GM19238 (cell line): ENCODE data around the gene CNTN4.

Experiments used
- DNase-seq: peaks from one replicate; pipeline ENCODE4 v3.0.0; 2011; ENCODE audit warnings: low spot score; ENCODE audit not compliant: insufficient read length

CNTN4 gene

DNA sequence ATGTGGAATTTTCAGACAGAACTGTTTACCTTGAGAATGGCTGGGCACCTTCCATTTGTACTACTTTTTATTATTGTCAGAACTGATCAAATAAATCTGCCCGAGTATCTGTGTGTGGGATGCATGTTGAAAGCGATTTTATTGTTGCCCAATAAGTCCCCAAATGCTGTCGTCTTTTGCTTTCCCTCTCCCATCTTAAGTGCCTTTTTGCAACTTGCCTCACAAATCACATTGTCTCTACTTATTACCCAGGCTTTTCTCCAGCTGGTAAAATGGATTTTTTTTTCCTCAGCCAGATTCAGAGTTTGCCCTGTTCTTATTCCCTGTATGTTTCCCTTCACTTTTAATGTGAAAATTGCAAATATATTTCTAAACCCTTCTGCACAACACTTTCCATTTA lies 163.1 kb downstream of the CNTN4 start:
- DNase-seq = no peak

DNA sequence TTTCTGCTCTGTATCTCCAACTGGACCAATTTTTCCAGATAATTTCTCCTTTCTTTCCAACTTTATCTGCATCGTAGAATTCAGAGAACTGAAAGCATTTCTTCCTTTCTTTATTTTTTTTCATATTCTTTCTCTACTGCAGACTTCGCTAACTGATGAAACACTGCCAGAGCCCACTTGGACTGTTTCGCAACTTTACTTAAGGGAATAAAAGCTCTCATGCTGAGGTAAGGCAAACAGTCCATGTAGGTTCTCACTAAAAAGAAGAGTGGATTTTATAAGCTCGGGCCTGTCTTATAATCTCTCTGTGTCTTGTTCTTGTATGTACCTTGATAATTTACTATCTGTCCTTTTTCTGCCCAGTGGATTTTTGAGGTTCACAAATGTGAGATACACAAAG lies 163.5 kb downstream of the CNTN4 start:
- no peak for DNase-seq

DNA sequence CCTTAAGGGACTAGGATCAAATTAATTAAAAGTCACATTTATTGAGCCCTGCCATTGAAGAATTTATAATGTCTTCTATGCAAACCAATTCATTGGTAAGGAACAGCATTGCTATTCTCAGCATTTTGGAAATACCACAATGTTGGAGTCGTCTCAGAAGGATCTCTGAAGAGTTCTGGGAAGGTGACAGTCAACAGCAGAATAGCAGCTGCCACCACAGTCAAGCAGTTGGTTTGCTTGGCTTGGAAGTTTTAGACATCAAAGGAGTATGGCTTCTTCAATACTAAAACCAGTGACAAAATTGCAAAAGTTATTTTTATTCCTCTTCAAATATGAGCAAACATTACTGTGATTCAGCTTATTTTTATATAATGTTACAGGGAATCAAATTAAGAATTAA lies 167.9 kb downstream of the CNTN4 start:
- no peak for DNase-seq

DNA sequence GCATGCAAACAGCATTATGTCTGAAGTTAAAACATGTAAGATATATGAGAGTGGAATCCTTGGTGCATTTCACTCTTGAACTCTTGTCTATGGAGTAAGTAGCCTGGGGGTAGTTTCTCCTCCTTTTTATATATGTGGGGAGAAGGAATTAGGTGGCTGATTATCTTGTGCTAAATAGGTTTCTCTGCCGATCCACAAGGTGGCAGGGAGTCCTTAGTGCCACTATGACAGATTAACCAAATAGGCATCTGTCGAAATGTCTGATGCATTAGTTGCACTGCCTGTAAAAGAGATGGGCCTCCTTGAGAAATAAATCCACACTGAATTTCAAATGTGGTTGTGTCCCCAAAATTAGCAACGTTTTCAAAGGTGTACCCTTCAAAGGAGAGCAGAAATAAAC lies 170.1 kb downstream of the CNTN4 start:
- DNase-seq = no peak

DNA sequence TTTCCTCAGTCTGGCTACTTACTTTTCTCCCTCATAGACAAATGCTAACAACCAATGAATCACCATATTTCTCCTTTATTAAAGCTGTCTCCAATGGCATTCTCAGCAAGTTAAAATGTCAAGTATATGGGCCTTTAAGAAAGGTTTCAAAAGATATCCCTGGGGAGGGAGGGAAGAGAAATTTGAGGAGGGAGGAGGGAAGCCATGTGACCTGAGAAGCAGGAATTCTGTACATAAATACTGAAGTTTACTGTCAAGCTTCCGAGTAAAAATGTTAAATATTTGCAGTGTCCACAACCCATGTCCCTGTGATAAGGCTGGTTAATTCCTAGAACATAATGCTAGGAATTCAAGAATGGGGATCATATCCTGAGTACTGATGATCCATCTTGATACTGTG lies 175.9 kb downstream of the CNTN4 start:
- no peak for DNase-seq

DNA sequence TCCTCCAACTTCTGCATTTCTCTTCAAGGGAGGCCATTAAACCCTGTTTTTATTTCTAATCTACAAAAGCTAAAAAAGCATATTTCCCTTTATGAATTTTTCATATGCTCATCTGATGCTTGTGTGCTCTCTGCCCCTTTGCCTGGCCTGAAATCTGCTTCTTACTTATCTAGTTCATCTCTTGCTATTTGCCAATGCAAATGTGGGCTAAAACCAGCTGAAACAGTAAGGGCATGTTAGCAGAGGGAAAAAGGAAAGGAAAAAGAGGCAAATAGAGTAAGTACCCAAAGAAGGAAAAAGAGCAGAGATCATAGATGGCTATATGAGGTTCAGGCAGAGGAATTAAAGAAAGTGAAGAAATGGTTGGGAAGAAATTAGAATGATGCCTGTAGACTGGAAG lies 185.2 kb downstream of the CNTN4 start:
- DNase-seq = no peak

DNA sequence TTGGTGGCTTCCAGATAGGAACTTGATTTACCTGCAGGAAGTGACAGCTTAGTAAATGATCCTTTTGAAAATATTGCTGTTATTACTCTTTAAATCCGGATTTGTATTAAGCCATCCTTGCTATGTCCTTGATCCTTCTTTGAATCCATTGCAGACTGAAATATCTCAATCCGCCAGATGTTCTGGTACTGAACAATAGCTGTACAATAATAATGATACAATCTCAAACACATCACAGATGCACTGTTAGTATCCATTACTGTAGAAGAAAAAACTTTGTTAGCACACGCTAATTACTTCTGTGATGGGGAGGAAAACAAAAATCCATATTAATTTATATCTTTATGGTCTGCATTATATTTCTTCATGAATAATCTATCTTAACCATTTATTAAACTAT lies 202.3 kb downstream of the CNTN4 start:
- DNase-seq = no peak

DNA sequence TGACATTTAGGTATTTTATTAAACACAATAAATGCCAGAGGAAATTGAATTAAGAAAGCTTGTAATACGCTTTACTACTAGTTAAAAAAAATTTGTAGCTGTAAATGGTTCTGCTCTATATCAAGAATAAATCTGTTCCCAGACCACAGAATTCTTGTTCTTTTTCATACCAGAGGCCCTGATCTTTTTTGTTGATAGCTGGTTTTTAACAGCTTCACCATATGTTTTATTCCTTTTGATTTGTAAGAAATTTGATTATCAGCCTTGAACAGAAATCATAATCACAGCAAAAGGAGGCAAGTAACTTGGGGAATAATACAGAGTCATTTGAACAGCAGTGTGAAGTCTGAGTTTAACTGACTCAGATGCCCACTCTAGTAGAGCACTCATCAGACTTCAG lies 202.7 kb downstream of the CNTN4 start:
- no peak for DNase-seq

DNA sequence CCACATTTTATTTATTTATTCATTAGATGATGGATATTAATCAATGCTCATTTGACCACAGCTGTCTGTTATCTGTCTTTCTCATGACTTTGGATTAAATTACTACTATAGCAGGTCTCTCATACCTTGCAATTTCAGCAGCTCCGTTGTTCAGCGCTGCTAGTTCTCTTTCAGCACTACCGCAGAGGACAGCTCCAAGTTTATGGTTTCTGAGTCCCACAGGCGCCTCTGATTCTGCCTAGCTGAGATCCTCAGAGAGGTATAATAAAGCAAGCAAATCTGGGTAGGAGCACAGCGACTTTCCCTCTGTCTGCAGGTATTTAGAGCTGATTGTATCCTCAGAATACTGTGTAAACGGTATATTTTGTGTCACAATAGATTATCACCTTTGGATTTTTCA lies 204.9 kb downstream of the CNTN4 start:
- no peak for DNase-seq

DNA sequence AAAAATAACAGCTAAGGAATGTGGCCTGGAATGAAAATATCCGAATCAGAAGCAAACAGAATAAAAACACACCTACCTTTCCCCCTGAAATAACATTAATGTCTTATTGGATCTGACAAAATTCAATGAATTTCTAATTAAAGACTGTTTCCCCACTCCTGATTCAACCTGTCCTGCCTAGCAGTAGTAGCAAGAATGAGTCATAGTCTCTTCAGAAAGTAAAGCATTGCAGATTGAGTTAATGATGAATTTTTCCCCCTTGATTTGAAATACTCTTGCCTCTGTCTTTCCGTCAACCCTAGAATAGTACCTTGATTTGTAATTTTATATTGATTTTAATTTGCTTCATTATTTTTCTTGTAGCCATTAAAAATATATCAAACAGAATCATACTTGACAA lies 212.4 kb downstream of the CNTN4 start:
- DNase-seq = no peak

DNA sequence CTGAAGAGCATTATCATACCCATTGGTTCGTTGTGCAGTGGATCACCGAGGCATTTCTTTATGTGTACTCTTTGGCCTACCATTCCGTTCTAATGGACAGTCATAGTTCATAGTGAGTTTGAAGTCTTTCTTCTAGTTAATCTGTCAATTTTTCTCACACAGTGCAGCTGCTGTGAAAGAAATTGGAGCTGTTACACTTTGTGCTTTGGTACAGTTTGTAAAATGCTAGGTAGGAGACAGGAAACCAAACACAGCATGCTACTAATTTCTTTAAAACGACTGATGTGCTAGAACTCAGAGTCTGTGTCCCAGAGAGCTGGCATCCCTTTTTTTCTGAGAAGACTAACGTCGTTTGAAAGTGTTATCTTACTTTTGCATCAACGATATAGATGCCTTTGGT lies 218.9 kb downstream of the CNTN4 start:
- DNase-seq = no peak

DNA sequence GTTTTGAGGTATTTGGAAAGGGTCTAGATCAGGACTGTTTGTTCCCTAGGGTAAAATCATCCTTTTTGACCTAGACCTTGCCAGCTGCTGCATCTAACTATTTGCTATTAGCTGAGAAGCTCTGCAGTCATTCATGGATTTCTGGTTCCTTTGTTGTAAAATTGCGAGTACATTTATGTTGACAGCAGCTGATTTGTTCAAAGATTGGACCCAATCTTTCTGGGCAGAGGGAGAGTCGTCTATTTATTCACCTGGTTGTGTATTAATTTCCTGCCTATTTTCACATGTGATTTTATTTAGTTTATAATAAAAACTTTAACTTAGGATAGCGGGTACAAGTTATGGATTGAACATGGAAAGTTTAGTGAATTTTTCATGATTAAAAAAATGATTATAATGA lies 236.3 kb downstream of the CNTN4 start:
- no peak for DNase-seq

DNA sequence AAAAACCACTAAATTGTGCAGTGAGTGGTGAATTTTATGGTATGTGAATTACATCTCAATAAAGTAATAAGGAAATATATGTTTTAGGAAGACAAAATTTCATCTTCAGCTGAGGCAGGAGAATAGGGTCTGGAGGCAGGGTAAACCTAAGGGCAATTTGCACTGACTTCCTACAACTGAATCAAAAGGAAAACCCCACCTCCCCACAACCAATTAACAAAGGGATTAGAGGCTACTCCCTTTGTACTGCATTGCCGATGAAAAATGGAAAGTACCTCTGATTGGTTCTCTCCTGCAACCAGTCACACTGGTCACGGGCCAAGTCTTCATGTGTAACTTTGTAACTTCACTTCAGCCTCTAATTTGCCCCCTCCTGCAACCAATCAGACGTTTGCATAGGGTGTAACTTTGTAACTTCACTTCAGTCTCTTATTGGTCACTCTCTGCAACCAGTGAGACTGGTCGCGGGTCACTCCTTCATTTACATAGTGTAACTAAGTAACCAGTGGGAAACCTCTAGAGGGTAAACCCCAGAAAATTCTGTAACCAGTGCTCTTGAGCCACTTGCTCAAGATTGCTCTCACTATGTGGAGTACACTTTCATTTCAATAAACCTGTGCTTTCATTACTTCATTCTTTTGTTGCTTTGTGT lies 244.5 kb downstream of the CNTN4 start:
- no peak for DNase-seq

DNA sequence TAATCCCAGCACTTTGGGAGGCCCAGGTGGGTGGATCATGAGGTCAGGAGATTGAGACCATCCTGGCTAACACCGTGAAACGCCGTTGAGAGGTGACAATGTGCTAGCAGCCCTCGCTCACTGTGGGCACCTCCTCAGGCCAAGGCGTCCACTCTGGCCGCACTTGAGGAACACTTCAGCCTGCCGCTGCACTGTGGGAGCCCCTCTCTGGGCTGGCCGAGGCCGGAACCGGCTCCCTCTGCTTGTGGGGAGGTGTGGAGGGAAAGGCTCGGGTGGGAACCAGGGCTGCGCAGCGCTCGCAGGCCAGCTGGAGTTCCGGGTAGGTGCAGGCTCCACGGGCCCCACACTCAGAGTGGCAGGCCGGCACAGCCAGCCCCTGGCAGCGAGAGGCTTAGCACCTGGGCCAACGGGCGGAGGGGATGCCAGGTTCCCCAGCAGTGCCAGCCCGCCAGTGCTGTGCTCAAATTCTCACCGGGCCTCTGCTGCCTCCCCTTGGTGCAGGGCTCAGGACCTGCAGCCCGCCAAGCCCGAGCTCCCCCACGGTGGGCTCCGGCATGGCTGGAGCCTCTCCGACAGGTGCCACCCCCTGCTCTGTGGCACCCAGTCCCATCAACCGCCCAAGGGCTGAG lies 253.6 kb downstream of the CNTN4 start:
- DNase-seq = no peak

DNA sequence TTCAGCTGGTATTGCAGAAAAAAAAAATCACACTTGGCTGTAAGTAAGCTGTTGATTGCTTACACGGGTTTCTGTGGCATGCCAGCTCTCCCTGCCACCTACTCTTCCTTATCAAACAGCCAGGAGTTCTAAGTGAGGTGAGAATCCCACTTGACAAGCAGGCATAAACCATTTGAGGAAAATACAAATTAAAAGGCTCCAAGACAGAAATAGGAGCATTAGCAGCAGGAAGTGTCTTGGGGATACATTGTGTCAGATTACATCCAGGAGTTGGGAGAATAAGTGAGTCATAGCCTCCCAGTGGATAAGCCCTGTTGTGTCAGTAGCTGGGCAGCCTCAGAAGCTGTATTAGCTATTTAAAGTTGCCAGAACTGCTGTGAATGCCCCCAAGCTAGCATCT lies 256.0 kb downstream of the CNTN4 start:
- no peak for DNase-seq

DNA sequence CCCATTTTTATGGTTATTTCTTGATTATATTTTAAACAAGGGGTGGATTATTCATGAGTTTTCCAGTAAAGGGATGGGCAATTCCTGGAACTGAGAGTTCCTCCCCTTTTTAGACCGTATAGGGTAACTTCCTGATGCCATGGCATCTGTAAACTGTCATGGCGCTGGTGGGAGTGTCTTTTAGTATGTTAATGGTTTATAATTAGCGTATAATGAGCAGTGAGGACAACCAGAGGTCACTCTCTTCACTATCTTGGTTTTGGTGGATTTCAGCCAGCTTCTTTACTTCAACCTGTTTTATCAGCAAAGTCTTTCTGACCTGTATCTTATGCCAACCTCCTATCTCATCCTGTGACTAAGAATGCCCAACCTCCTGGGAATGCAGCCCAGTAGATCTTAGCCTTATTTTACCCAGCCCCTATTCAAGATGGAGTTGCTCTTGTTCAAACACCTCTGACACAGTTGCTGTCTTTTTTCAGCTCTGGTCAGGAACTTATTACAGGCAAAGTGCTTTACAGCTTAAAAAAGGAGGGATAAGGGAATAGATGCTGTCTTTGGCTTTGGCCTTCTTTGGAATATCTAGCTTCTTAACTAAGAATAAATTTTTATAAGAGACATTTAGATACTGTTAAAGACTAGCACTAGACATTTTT lies 257.8 kb downstream of the CNTN4 start:
- DNase-seq = no peak

DNA sequence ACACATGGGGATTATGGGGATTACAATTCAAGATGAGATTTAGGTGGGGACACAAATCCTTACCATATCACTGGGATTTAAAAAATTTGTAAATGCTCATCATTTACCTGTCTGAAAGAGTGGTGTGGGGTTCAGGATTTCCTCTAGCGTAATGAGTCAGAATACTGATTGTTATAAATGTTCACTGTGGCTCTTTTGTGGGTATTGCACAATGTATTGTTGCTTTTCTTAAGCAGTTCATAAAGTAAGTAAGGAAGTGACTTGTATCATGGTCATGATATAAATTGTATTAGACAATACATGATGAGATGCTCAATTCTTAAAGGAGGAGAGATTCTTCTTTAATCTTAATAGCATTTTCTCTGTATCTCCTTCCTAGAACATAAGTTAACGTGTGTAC lies 262.1 kb downstream of the CNTN4 start:
- no peak for DNase-seq

DNA sequence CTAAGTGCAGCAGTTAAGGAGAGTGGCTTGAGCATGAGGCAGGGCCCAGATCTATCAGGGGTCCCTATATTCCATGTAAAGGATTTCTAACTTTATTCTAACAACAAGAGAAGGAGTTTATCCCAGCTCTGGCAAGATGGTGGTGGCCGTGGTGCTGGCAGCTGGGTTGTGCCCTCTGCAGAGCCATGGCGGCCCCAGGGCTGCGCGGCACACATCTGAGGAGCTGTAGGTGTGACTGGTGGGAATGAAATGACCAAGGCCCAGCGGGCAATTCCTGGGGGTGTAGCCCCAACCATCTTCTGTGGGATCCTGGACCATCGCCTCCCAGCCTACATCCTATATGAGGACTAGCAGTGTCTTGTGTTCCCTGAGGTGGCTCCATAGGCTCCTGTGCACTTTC lies 263.5 kb downstream of the CNTN4 start:
- DNase-seq = no peak

DNA sequence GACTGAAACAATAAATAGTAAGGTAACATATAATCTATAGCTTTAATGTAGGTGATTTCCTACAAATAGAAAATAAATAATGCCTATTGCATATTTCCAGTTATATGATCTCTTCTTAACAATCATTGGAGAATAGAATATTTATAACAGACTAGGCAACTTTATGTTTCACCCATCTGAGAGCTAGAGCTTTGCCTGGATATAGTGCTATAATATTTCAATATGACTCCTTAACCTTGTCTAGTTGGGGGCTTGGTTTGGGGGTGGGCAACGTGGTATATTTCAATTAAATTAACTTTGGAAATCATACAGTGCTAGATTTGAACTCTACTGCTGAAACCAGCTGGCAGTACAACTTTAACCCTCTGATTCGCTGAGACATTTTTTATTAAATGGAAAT lies 265.2 kb downstream of the CNTN4 start:
- no peak for DNase-seq

DNA sequence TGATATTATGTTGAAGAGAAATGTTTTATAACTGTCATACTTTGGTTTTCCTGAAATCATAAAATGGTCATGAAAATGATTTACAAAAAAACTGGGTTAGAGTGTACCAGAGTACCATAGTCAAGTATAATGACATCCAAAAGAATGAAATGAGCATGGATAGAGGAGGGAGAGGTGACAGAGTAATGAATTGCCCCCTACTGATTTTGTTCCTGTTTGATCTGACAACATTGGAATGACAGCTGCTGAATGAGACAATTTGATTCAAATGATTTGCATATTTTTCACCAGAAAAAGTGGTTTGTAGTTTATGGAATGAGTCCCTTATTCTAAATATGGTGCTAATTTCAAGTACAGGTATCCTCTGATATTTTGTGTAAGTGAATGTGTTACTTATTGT lies 271.7 kb downstream of the CNTN4 start:
- no peak for DNase-seq

DNA sequence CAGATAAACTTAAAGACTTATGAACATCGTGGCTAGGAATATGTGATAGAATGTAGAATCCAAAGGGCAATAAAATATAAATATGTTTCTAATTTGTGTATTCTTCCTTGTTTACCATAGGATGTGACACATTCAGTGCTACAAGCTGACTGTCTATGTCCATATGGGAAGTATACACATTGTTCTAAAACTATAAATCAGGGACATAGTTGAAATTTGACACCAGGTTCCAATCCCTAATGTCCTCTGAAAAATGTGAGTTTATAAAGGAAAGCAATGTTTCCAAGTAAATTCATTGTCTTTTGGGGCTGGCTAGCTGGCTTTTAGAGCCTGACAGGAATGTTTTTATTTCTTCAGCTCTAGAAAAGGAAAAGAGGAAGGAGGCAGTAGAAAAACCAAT lies 273.6 kb downstream of the CNTN4 start:
- DNase-seq = no peak

DNA sequence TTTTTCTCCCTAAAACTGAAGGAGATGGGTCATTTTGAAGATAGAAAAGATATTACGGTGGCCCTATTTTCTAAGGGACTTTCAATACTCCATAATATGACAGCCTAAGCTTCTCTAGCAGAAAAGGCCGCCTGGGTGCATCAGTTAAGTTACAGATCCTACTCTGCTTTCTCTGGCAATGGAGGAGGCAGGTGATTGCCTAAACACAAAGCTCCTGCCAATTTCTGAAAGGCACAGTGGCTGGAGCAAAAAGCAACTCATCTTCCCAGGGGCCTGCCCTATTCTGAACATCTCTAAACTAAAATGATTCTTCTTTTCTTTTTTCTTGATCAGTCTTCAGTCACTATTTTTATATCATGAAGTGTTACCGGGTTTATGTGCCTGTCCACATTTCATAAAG lies 276.7 kb downstream of the CNTN4 start:
- no peak for DNase-seq

DNA sequence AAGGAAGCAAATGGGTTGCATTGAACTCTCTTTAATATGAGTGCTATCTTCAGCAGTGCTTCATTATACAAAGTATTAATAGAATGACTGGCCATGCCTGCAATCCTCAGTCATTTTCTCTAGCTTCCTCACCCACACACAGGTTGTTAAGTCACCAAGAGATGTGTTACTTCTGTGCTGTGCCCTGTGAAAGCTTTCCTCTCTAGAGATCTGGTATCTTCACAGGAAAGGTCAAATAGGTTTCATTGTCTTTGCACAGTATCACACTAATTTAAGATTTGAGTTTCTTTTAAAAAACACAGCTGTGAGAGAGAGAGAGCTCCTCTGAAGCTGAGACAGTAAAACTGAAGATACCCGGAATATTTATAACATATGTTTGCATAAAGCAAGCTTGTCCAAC lies 278.6 kb downstream of the CNTN4 start:
- DNase-seq = no peak
